HuH-7 (cell line): Measurements from ENCODE around the gene COL6A5.
"Not testable (repeated sequence)": the region's sequence is repeated elsewhere in the genome, so short reads cannot be mapped to it uniquely, and the experiment has no call there.

Experiments used
- DNase-seq: peaks from one replicate; pipeline ENCODE4 v3.0.0; 2011; ENCODE audit warnings: low spot score

Gene COL6A5

GRCh38 chr3:130389743-130390478, 44.4 kb downstream of the COL6A5 start:
- no peak for DNase-seq

DNA sequence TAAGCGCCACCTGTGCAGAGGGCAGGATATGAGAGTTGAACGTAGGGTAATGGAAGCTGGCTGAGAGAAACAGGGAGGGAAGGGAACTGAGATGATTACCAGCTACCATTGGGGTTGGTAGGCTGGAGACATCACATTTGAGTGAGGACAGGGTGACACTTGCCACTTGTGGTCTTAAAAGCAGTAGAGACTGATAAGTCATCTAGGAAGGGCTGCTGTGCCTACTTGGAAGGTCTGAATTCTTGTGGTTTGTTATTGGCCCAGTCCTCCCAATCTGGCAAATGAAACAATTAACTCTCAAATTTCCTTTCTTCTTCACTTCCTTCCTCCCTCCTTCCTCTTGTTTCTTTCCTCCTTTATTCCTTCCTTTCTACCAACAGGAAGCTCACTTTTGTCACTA, 46.8 kb downstream of the COL6A5 start:
- DNase-seq = no peak

GRCh38 chr3:130393594-130393993, 48.1 kb downstream of the COL6A5 start:
- DNase-seq = no peak

DNA sequence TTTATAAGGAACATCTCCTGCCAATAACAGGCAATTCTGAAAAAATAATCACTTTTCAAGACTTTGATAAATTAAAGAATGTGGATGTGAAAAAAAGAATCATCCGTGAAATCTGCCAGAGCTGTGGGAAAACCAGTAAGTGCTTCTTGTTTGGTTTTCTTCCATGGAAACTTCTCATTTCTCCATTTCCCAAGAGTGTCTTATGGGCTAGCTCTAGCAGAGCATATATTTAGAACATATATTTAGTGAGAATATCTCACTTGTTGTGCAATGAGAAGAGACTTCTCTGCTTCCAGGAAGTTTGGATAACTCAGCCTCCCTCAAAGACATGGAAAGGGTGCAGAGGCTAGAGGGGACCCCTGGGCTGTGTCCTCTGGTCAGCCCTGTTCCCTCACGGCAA, 49.9 kb downstream of the COL6A5 start:
- DNase-seq = no peak

DNA sequence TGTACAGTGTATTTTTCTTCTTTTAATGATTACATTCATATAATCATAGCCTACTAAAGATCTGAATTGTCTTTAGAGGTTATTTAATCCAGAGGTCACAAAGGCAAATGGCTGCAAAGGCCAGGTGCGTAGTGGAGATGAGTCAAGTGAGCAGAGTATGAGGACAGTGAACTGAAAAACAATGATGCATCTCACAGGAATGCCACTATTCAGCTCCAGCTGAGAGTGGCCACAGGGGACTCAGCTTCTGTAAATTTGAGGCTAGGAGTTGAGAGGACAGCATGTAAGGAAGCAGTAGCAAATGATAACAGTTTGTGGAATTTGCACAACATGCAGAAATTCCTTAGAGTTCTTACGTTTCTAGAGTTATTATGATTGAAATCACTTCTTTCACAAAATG, 50.4 kb downstream of the COL6A5 start:
- no peak for DNase-seq

DNA sequence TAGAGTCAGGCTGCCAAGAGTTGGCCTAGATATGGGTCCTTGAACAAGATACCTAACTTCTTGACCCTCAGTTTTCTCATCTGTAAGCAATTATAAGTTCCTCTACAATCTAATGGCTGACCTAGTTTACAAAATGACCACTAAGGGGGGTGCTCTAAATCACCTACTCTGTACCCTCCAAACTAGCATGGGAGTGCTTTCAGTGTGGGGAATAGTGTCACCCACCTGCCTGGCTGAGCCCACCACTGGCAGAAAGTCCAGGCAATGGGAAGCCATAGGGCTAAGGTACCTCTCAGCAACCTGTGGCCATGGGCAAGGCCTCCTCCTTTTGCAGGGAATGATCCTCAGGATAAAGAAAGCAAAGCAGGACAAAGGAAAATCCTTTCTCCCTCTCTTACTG, 58.9 kb downstream of the COL6A5 start:
- DNase-seq = no peak

DNA sequence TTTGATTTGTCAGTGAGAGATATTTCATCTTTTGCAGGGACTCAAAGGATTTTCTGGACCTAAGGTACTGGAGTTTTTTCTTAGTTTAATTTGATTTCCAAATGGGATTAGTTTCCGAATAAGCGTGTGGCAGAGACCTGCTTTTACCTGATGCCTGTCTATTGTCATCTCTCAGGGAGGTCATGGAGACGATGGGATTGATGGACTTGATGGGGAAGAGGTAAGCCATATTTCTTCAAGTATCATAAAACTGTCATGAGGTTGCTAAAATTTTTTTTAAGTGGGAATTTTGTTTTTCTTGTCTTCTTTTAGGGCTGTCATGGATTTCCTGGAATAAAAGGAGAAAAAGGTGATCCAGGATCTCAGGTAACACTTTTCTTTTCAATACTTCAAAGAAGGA, 60.5 kb downstream of the COL6A5 start:
- no peak for DNase-seq

DNA sequence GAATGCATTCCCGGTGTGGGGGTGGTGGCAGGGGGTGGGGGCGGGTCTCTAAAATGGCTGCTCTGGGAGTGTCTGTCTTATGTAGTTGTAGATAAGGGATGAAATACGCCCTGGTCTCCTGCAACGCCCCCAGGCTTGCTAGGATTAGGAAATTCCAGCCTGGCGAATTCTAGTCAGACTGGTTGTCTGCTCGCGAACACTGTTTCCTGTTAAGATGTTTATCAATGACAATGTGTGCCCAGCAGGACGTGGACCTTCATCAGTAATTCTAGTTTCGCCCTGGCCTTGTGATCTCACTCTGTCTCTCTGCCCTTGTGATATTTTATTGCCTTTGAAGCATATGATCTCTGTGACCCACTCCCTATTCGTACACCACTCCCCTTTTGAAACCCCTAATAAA, 62.8 kb downstream of the COL6A5 start:
- DNase-seq = not testable (repeated sequence)

GRCh38 chr3:130411320-130411719, 65.8 kb downstream of the COL6A5 start:
- DNase-seq = no peak

- DNase-seq = no peak
These were observed 67.6 kb downstream of the COL6A5 start for GRCh38 chr3:130412991-130413560.

DNA sequence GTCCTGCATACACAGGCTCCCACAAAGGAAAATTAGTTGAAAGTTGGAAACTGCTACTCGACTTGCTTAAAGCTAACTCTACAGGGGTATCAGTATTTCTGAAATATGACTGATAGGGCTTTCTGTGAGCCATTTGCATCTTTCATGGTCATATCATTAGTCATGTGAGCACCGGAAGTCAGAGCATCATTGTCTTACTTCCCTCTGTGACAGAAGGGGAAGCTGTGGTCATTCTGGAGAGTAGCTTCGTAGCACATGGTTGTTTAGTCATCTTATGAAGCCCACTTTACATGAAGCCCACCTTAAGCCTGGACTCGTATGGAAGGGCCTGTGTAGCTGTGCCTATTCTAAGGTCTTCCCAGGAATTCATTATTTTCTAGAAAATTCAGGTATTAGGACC, 69.0 kb downstream of the COL6A5 start:
- no peak for DNase-seq

- DNase-seq = no peak
These were observed 75.0 kb downstream of the COL6A5 start for GRCh38 chr3:130420466-130420865.

GRCh38 chr3:130423064-130423463, 77.6 kb downstream of the COL6A5 start:
- DNase-seq = no peak

DNA sequence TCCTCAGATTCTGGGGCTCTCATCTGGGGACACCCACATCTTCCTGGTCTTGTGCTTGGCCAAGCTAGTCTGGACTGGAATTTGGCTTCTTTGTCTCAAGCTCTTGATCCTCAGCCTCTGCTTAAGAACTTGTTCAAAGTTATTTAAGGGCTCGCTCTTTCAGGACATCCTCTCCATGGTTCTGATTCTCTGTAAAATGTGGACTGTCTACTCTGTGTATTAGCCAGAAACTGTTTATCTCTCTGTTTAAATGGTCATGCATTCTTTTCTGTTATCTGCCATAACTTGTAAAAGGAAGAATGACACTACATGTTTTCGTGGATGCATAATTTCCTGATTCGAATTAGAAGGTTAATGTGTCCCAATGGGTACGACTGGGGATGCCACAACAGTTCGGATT, 79.4 kb downstream of the COL6A5 start:
- no peak for DNase-seq

DNA sequence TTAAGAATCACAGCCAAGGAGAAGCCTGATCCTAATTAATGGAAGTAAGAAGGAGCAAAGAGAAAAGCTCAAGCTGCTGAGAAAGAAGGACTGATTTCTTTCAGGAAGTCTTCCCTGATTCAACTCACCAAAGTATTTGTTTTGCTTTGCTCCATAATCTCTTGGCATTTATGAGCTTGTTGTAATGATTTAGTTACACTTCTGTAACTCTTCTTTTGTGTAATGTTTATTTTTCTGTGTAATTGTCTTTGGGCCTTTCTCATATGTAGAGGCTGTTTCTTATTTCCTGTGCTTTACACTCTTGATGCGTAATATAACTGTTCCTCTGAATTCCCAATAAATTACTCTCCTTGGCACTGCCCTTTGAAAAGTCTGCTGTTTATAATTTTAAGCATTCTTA, 80.0 kb downstream of the COL6A5 start:
- DNase-seq = no peak

DNA sequence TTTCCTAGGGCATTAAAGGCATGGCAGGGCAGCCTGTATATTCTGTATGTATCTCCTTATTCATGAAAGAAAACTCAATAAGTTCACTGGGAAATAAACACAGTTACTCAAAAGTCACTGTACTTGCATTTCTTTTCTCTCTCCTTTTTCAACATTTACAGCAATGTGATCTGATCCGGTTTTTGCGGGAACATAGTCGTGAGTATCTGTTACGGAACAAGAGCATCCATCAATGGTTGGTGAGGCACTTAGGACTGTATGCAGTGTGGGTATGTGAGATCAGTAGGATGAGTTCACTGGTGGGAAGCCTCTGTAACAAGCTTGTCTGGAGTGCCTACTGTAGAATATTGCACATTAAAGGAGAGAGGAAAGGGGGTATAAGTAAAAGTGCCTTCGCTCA, 80.7 kb downstream of the COL6A5 start:
- no peak for DNase-seq

GRCh38 chr3:130428871-130429712, 83.6 kb downstream of the COL6A5 start:
- DNase-seq = no peak

DNA sequence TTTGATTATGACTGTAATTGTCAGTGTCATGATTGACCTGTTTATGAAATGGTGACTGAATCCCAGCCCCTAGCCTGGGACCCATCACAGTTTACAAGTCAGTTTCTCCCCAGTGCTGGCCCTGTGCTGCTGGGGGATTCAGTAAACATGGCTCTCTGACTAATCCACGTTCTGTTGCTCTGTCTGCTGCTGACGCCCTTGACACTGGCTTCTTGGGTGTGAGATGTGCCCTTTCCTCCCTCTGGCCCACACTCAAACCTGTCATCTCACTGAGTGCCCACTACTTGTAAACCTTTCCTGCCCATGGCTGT, 84.2 kb downstream of the COL6A5 start:
- no peak for DNase-seq

GRCh38 chr3:130430266-130430665, 84.8 kb downstream of the COL6A5 start:
- no peak for DNase-seq

GRCh38 chr3:130432086-130432485, 86.6 kb downstream of the COL6A5 start:
- DNase-seq = not testable (repeated sequence)

- no peak for DNase-seq
These were observed 87.8 kb downstream of the COL6A5 start for GRCh38 chr3:130433306-130433705.

DNA sequence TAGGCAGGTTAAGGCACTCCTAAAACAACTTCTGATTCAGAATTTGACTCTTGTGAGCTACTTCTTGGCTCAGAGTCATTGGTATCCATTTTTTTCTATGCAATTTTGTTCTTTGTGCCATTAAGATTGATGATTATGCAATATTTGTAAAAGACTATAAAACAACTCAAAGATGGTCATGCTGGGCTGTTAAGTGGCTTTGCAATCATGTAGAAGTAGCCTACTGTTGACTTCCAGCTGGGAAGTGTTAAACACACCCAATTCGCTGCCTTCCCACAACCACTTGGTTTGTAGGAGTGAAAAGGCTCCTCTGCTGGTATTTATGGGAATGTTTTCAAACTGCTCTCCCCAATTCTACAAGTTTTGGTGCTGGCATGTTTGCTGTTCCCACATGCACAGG, 96.8 kb downstream of the COL6A5 start:
- no peak for DNase-seq

DNA sequence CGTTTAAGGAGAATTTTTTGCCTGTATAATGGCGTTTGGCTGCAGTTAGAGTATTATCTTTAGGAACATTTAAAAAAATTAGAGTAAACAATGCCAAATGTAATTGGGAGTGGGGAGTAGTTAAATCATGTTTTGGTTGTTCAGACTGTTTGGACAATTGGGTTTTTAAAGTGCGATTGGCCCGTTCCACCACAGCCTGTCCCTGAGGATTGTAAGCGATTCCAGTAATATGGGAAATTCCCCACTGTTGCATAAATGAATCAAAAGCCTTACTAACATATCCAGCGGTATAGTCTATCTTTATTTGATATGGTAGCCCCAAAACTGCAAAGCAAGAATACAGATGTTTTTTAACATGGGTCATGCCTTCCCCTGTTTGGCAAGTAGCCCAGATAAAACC, 101.4 kb downstream of the COL6A5 start:
- DNase-seq = not testable (repeated sequence)
